ENCODE measurements around the gene PCDHB6.
"Not testable (repeated sequence)": the region's sequence is repeated elsewhere in the genome, so short reads cannot be mapped to it uniquely, and the experiment has no call there.

Gene PCDHB6

DNA sequence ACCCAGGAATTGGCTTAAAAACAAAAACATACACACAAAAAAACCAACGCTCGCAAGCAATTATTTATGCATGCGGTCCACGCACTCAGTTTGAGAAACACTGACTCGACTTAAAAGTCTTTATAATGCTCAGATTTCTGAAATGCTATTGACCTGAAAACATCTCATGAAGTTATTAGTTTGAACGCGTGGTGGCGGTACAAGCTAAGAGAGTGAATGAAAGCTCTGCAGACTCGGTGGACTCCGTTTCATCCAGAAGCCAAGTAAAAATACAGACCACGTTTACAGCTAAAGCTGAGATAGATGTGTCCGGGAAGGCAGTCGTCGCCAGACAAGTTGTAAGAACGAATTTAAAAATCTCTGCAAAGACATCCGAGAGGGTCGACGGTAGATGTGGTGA, at the start of gene PCDHB6:
TSS of gene PCDHB6 (plus strand) at position 246 of the 400 bp plus-strand sequence. CDS start 201 bp downstream, outside the sequence.
- FAIRE-seq, result no peak
- no peak for DNase-seq (ENCODE audit: insufficient read length, low spot score)
- no peak for TF ChIP-seq POLR2A (IDR thresholded peaks at IDR 0.05; ENCODE audit: low read depth, low read length)

DNA sequence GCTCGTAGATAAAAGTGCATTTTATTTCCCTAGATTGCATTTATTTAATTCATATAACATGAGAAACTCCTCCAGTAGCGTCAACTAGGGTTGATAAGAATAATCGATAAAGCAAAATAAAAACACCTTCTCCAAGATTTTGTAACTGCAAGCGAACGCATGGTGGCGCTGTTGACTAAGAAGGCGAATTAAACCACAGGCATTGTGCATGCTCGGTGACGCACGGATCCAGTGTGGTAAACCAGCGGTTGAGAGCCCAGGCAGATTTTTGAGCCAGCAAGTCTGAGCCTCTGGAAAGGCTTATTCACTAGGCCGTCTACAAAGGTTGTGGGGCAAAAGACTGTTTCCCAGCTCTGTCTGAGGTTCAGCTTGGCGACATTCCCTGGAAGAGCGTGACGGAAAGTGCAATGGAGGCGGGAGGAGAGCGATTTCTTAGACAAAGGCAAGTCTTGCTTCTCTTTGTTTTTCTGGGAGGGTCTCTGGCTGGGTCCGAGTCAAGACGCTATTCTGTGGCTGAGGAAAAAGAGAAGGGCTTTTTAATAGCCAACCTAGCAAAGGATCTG, 49.5 kb upstream of the PCDHB6 start, which contains the start of gene PCDHB3:
TSS of gene PCDHB3 (plus strand) at position 231 of the 563 bp plus-strand sequence. CDS start at position 408, 177 bp downstream.
- TF ChIP-seq POLR2A (IDR thresholded peaks at IDR 0.05; ENCODE audit: low read depth, low read length), result no peak
- DNase-seq (ENCODE audit: insufficient read length, low spot score), result peak; percentile 75
- FAIRE-seq, result peak; percentile 97

DNA sequence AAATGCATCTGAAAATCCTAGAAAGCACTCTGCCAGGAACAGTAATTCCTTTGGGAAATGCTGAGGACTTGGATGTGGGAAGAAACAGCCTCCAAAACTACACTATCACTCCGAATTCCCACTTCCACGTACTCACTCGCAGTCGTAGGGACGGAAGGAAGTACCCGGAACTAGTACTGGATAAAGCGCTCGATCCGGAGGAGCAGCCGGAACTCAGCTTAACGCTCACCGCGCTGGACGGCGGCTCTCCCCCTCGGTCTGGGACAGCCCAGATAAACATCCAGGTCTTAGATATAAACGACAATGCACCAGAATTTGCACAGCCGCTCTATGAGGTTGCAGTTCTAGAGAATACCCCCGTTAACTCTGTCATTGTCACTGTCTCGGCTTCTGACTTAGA, 48.8 kb upstream of the PCDHB6 start:
- TF ChIP-seq POLR2A (IDR thresholded peaks at IDR 0.05; ENCODE audit: low read depth, low read length), result no peak
- DNase-seq (ENCODE audit: insufficient read length, low spot score) (no peak), FAIRE-seq (no peak)

DNA sequence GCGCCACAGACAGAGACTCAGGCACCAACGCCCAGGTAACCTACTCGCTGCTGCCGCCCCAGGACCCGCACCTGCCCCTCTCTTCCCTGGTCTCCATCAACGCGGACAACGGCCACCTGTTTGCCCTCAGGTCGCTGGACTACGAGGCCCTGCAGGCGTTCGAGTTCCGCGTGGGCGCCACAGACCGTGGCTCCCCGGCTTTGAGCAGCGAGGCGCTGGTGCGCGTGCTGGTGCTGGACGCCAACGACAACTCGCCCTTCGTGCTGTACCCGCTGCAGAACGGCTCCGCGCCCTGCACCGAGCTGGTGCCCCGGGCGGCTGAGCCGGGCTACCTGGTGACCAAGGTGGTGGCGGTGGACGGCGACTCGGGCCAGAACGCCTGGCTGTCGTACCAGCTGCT, 47.8 kb upstream of the PCDHB6 start:
- FAIRE-seq; DNase-seq (ENCODE audit: insufficient read length, low spot score): not testable (repeated sequence)

DNA sequence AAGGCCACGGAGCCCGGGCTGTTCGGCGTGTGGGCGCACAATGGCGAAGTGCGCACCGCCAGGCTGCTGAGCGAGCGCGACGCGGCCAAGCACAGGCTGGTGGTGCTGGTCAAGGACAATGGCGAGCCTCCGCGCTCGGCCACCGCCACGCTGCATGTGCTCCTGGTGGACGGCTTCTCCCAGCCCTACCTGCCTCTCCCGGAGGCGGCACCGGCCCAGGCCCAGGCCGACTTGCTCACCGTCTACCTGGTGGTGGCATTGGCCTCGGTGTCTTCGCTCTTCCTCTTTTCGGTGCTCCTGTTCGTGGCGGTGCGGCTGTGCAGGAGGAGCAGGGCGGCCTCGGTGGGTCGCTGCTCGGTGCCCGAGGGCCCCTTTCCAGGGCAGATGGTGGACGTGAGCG, 47.4 kb upstream of the PCDHB6 start:
- FAIRE-seq; DNase-seq (ENCODE audit: insufficient read length, low spot score): not testable (repeated sequence)

DNA sequence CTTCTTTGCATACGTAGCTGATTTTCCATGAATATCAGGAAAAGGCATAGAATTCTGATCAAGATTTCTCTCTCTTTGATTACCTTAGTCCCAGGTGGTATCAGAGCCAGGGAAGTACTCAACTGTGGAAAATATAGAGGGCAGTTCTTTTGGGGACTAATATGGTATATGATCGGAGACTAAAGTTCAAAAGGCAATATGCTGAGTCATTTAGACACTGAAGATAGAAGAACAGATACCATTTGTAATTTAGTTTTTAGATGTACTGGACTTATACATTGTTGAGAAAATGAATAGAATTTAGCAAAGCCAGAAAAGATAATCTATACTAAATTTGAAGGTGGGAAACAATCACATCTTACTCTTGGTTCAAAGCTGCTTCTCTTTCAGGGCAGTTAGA, 44.5 kb upstream of the PCDHB6 start:
- DNase-seq (ENCODE audit: insufficient read length, low spot score) (no peak), FAIRE-seq (no peak)
- TF ChIP-seq POLR2A (IDR thresholded peaks at IDR 0.05; ENCODE audit: low read depth, low read length), result no peak

DNA sequence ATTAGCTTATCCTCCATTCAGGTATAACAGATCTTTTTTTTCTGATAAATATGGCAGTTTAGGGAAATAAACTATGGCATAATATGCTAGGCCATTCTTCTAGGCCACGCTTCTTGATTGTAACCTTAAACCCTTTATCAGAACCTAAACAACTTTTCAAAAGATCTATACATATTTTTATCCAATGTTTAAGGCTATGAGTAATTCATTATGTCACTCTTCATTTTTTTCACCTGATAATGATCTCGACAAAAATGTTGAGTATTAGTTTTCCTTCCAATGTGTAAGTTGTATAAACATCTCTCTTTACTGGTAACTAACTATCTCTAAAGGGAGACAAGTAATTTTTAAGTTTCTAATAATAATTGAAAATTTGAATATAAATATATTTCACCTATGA, 30.6 kb upstream of the PCDHB6 start:
- TF ChIP-seq POLR2A (IDR thresholded peaks at IDR 0.05; ENCODE audit: low read depth, low read length), result no peak
- FAIRE-seq, result no peak
- DNase-seq (ENCODE audit: insufficient read length, low spot score), result no peak

DNA sequence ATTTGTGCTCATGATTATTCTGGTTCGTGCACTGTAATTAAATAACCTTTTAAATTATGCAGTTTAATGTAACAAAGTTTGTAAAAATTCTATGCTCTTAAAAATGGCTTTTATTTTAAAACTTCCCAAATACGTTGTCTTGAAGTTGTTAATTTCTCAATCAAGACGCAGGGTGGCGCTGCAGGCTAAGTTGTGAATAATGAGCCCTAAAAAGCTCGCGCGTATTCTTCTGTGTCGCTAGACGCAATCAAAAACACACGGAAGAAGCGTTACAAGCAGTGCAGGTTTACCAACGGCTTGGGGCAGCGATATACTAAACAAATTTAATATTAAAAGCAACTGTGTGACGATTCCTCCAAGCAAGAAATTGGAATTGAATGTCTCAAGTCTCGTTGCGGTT, 28.3 kb upstream of the PCDHB6 start, which contains the start of gene PCDHB4:
TSS of gene PCDHB4 (plus strand) at position 256 of the 400 bp plus-strand sequence. CDS start 181 bp downstream, outside the sequence.
- TF ChIP-seq POLR2A (IDR thresholded peaks at IDR 0.05; ENCODE audit: low read depth, low read length), result no peak
- DNase-seq (ENCODE audit: insufficient read length, low spot score), result no peak
- FAIRE-seq, result no peak

DNA sequence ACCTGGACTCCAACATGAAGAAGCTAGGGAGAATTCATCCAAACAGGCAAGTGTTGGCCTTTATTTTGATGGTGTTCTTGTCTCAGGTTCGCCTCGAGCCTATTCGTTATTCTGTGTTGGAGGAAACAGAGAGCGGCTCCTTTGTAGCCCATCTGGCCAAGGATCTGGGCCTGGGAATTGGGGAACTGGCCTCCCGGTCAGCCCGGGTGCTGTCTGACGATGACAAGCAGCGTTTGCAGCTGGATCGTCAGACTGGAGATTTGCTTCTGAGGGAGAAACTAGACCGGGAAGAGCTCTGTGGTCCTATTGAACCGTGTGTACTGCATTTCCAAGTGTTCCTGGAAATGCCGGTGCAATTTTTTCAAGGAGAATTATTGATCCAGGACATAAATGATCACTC, 27.9 kb upstream of the PCDHB6 start:
- DNase-seq (ENCODE audit: insufficient read length, low spot score) (no peak), FAIRE-seq (no peak)
- no peak for TF ChIP-seq POLR2A (IDR thresholded peaks at IDR 0.05; ENCODE audit: low read depth, low read length)

DNA sequence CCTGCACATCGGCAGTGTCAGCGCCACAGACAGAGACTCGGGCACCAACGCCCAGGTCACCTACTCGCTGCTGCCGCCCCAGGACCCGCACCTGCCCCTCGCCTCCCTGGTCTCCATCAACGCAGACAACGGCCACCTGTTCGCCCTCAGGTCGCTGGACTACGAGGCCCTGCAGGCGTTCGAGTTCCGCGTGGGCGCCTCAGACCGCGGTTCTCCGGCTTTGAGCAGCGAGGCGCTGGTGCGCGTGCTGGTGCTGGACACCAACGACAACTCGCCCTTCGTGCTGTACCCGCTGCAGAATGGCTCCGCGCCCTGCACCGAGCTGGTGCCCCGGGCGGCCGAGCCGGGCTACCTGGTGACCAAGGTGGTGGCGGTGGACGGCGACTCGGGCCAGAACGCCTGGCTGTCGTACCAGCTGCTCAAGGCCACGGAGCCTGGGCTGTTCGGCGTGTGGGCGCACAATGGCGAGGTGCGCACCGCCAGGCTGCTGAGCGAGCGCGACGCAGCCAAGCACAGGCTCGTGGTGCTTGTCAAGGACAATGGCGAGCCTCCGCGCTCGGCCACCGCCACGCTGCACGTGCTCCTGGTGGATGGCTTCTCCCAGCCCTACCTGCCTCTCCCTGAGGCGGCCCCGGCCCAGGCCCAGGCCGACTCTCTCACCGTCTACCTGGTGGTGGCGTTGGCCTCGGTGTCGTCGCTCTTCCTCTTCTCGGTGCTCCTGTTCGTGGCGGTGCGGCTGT, 26.3 kb upstream of the PCDHB6 start:
- DNase-seq (ENCODE audit: insufficient read length, low spot score); FAIRE-seq: not testable (repeated sequence)

DNA sequence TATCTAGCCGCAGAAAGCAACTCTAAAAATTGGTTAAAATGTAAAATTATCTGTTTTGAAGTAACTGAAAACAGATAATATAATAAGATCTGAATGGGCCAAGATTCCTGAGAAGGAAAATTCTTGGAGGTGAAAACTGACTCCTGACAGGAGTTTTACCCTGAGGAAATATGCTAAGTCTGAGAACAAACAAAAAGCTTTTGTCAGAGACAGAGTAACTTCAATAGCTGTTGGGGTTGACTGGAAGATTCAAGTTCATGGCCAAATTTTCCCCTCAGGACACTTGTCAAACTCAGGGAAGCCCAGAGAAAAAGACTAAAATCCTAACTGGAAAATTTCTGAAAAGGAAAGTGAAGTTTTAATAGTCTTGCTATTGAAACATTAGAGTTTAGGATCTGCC, 22.6 kb upstream of the PCDHB6 start:
- FAIRE-seq (no peak), DNase-seq (ENCODE audit: insufficient read length, low spot score) (no peak)
- no peak for TF ChIP-seq POLR2A (IDR thresholded peaks at IDR 0.05; ENCODE audit: low read depth, low read length)

DNA sequence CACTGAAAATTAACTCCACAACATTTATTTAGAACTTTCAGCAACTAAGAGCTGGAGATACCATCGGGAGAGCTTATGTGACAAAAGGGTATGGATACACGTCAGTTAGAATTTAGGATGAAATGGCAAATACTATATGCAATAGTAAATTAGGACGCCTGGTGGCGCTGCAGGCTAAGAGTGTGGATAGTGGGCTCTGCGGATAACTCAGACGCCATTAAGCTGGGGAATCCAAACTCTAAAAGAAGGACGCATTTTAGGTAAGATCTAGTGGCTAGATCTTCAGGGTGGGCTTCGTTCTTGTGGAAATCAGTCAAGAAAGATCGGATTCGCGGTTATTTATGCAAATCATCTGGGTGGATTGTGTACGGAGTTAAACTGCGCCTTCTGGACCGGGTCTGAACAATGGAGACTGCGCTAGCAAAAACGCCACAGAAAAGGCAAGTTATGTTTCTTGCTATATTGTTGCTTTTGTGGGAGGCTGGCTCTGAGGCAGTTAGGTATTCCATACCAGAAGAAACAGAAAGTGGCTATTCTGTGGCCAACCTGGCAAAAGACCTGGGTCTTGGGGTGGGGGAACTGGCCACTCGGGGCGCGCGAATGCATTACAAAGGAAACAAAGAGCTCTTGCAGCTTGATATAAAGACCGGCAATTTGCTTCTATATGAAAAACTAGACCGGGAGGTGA, 14.7 kb upstream of the PCDHB6 start, which contains the start of gene PCDHB5:
TSS of gene PCDHB5 (plus strand) at position 177 of the 688 bp plus-strand sequence. CDS start at position 406, 229 bp downstream.
- DNase-seq (ENCODE audit: insufficient read length, low spot score), result peak; percentile 35
- FAIRE-seq, result peak; percentile 89
- TF ChIP-seq POLR2A (IDR thresholded peaks at IDR 0.05; ENCODE audit: low read depth, low read length), result no peak

DNA sequence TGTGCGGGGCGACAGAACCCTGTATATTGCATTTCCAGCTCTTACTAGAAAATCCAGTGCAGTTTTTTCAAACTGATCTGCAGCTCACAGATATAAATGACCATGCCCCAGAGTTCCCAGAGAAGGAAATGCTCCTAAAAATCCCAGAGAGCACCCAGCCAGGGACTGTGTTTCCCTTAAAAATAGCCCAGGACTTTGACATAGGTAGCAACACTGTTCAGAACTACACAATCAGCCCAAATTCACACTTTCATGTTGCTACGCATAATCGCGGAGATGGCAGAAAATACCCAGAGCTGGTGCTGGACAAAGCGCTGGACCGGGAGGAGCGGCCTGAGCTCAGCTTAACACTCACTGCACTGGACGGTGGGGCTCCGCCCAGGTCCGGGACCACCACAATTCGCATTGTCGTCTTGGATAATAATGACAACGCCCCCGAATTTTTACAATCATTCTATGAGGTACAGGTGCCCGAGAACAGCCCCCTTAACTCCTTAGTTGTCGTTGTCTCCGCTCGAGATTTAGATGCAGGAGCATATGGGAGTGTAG, 14.1 kb upstream of the PCDHB6 start:
- TF ChIP-seq POLR2A (IDR thresholded peaks at IDR 0.05; ENCODE audit: low read depth, low read length), result no peak
- FAIRE-seq (no peak), DNase-seq (ENCODE audit: insufficient read length, low spot score) (no peak)

DNA sequence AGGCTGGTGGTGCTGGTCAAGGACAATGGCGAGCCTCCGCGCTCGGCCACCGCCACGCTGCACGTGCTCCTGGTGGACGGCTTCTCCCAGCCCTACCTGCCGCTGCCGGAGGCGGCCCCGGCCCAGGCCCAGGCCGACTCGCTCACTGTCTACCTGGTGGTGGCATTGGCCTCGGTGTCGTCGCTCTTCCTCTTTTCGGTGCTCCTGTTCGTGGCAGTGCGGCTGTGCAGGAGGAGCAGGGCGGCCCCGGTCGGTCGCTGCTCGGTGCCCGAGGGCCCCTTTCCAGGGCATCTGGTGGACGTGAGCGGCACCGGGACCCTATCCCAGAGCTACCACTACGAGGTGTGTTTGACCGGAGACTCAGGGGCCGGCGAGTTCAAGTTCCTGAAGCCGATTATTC, 12.5 kb upstream of the PCDHB6 start:
- not testable (repeated sequence) for FAIRE-seq; DNase-seq (ENCODE audit: insufficient read length, low spot score)
